A673 (cell line): ENCODE data around the gene TNS4. TPM values are rescaled to one million over a fixed set of nuclear protein-coding genes. Genes with fewer than 3 reads are reported as not detected.

Experiments used
- BruUV-seq: library from RNA; stranded (reverse); fragments of 400-500 nt; replicated peaks from 2 replicates; lab custom pipeline; 2021; lab: Mats Ljungman, UMichigan
- CTCF ChIA-PET: fragments of 300-600 bp; sonication (Branson Sonifier 250); formaldehyde crosslinking; loops from one replicate; lab custom pipeline; 2022; ENCODE audit warnings: antibody characterized with exemption; lab: Charles Lee
- POLR2A ChIA-PET: fragments of 300-600 bp; sonication (Branson Sonifier 250); formaldehyde crosslinking; loops from one replicate; lab custom pipeline; 2022; ENCODE audit warnings: antibody characterized with exemption; ENCODE audit not compliant: low non-redundant PET; lab: Charles Lee
- DNase-seq: peaks from one replicate; pipeline ENCODE4 v3.0.0-alpha.2; 2015; ENCODE audit warnings: low spot score
- H3K27ac ChIP-seq: fragments of 200-600 bp; sonication (generic); 2 replicates; pipeline ENCODE4 v1.5.1; 2016; ENCODE audit warnings: mixed run types, low read depth, mild to moderate bottlenecking, mixed read lengths, antibody characterized with exemption, low read length; ENCODE audit not compliant: poor library complexity, severe bottlenecking
- H3K27me3 ChIP-seq: fragments of 200-600 bp; sonication (generic); replicated peaks from 2 replicates; pipeline ENCODE4 v1.6.1; 2017; ENCODE audit warnings: mixed run types, low read depth, mild to moderate bottlenecking, mixed read lengths, antibody characterized with exemption, low read length; ENCODE audit not compliant: insufficient read depth, poor library complexity
- H3K36me3 ChIP-seq: fragments of 200-600 bp; sonication (generic); 2 replicates; pipeline ENCODE4 v1.6.1; 2016; ENCODE audit warnings: mixed run types, mild to moderate bottlenecking, mixed read lengths, antibody characterized with exemption, low read length; ENCODE audit not compliant: insufficient read depth, poor library complexity, severe bottlenecking
- H3K4me1 ChIP-seq: fragments of 200-600 bp; sonication (generic); 2 replicates; pipeline ENCODE4 v1.6.1; 2017; ENCODE audit warnings: mixed run types, mild to moderate bottlenecking, mixed read lengths, antibody characterized with exemption, low read length; ENCODE audit not compliant: insufficient read depth, poor library complexity, severe bottlenecking
- H3K4me3 ChIP-seq: fragments of 200-600 bp; sonication (generic); 2 replicates; pipeline ENCODE4 v1.5.1; 2016; ENCODE audit warnings: low read depth, mixed run types, mild to moderate bottlenecking, mixed read lengths, low read length; ENCODE audit not compliant: poor library complexity, severe bottlenecking
- H3K9me3 ChIP-seq: fragments of 200-600 bp; sonication (generic); 2 replicates; pipeline ENCODE4 v1.6.1; 2016; ENCODE audit warnings: mixed run types, low read depth, mild to moderate bottlenecking, mixed read lengths, antibody characterized with exemption, low read length; ENCODE audit not compliant: poor library complexity, severe bottlenecking
- CTCF ChIP-seq: fragments of 300-800, 200-600 bp; sonication (generic); conservative IDR thresholded peaks from 2 replicates; pipeline ENCODE4 v1.5.1; 2017; ENCODE audit warnings: low read depth, mild to moderate bottlenecking, antibody characterized with exemption, low read length, moderate library complexity, mixed read lengths
- EZH2 ChIP-seq: fragments of 200-600 bp; sonication (generic); IDR thresholded peaks from 2 replicates; pipeline ENCODE4 v1.6.1; 2017; ENCODE audit warnings: borderline replicate concordance, low read depth, mild to moderate bottlenecking, mixed read lengths, antibody characterized with exemption, low read length; ENCODE audit not compliant: poor library complexity, severe bottlenecking
- intact Hi-C: fragments of 100-400 bp; cut with micrococcal nuclease; formaldehyde crosslinking; loops from one replicate; pipeline ENCODE4 v1.10.0; 2022; ENCODE audit not compliant: unreplicated experiment
- total RNA-seq: library from RNA; stranded (reverse); gene quantifications from 2 replicates; pipeline ENCODE4 v1.2.3, GENCODE V29; 2021

The TNS4 gene
- total RNA-seq, 1 experiment from 2014 or later, result not detected

GRCh38 chr17:40432864-40433528 lies 68.4 kb downstream of the TNS4 start:
- CTCF ChIA-PET, result no interaction called here
- TF ChIP-seq EZH2, result no peak
- no peak for TF ChIP-seq CTCF
- POLR2A ChIA-PET, result no interaction called here
- Histone ChIP-seq H3K27me3 (no peaks in the 10 kb centered on the region), H3K36me3 (no peaks in the 10 kb centered on the region), H3K4me1 (no peaks in the 10 kb centered on the region), H3K27ac (no peak overlapping the region), H3K4me3 (no peak overlapping the region), H3K9me3 (no peaks in the 10 kb centered on the region)
- no TSS peak for BruUV-seq
- intact Hi-C loops, result no loop called here
- no peak for DNase-seq

- ChIA-PET POLR2A (no interaction called here), CTCF (no interaction called here)
- no peak for DNase-seq
- Histone ChIP-seq H3K27ac (no peak overlapping the region), H3K36me3 (no peaks in the 10 kb centered on the region), H3K9me3 (no peaks in the 10 kb centered on the region), H3K4me3 (no peak overlapping the region), H3K27me3 (no peaks in the 10 kb centered on the region), H3K4me1 (no peaks in the 10 kb centered on the region)
- no peak for TF ChIP-seq CTCF
- no peak for TF ChIP-seq EZH2
- BruUV-seq, result no TSS peak
- intact Hi-C loops, result no loop called here
These were observed 70.2 kb downstream of the TNS4 start for GRCh38 chr17:40431231-40431602.

DNA sequence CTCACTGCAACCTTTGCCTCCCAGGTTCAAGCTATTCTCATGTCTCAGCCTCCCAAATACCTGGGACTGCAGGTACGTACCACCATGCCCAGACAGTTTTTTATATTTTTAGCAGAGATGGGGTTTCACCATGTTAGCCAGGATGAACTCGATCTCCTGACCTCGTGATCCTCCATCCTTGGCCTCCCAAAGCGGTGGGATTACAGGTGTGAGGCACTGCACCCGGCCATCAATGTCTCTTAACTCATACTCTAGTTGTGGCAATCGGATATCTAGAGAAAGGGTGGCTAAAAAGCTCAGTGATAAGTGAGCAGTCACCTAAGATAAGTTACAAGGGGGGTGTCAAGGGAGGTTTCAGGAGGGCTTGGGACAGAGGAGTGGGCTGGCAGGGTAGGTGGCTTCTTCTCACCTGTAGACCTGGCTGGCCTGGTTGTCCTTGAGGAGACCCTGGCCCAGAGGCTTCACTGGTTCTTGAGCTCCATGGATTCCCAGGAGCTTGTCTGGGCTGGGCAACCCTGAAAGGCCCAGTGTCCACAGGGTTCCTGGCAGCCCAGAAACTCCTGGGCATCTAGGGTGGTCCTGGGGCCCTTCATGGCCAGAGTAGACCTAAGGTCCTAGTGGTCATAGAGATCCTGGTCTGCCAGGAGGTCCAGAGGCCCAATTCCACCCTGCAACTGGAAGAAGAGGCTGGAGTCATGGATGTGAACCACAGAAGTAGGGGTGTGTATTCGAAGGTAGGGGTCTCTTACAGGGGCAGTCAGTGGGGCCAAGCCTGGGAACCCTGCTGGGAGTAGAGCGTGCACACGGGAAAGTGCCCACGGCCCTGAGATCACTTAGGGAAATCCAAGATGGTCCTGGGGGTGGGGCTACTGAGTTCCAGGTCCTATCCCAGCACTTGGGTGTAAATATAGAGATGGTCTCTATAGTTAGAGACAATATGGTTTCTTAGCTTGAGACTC lies 70.9 kb downstream of the TNS4 start:
- Histone ChIP-seq H3K9me3 (no peaks in the 10 kb centered on the region), H3K27me3 (no peaks in the 10 kb centered on the region), H3K4me1 (no peaks in the 10 kb centered on the region), H3K27ac (no peak overlapping the region), H3K36me3 (no peaks in the 10 kb centered on the region), H3K4me3 (no peak overlapping the region)
- no peak for TF ChIP-seq CTCF
- no peak for TF ChIP-seq EZH2
- no peak for DNase-seq
- intact Hi-C loops, result no loop called here
- POLR2A ChIA-PET, result no interaction called here
- CTCF ChIA-PET, result no interaction called here
- BruUV-seq, result no TSS peak
